HEK293 (cell line): ENCODE data around the gene RASL10A.

Experiments used
- KLF17 ChIP-seq: fragments of 450-650 bp; formaldehyde crosslinking; IDR thresholded peaks from 2 replicates; pipeline ENCODE4 v1.5.1; 2016; ENCODE audit warnings: missing biosample characterization, missing genetic modification characterization
- MZF1 ChIP-seq: fragments of 450-650 bp; formaldehyde crosslinking; IDR thresholded peaks from 2 replicates; pipeline ENCODE4 v1.5.1; 2017; ENCODE audit warnings: missing biosample characterization, missing genetic modification characterization, borderline replicate concordance
- PATZ1 ChIP-seq: fragments of 450-650 bp; formaldehyde crosslinking; IDR thresholded peaks from 2 replicates; pipeline ENCODE4 v1.5.1; 2016; ENCODE audit warnings: missing biosample characterization, missing genetic modification characterization
- PRDM10 ChIP-seq: fragments of 450-650 bp; formaldehyde crosslinking; IDR thresholded peaks from 2 replicates; pipeline ENCODE4 v1.5.1; 2016; ENCODE audit warnings: missing biosample characterization, missing genetic modification characterization
- SP2 ChIP-seq: fragments of 450-650 bp; formaldehyde crosslinking; IDR thresholded peaks from 2 replicates; pipeline ENCODE4 v1.5.1; 2016; ENCODE audit warnings: missing biosample characterization, missing genetic modification characterization
- TCF7L2 ChIP-seq: IDR thresholded peaks from 2 replicates; pipeline ENCODE4 v1.6.1; 2011; ENCODE audit warnings: low read depth, mild to moderate bottlenecking, inconsistent platforms, low read length, moderate library complexity, borderline replicate concordance
- WT1 ChIP-seq: fragments of 450-650 bp; formaldehyde crosslinking; IDR thresholded peaks from 2 replicates; pipeline ENCODE4 v1.5.1; 2016; ENCODE audit warnings: missing biosample characterization, missing genetic modification characterization
- ZBTB17 ChIP-seq: fragments of 450-650 bp; formaldehyde crosslinking; IDR thresholded peaks from 2 replicates; pipeline ENCODE4 v1.5.1; 2016; ENCODE audit warnings: missing biosample characterization, missing genetic modification characterization
- ZBTB20 ChIP-seq: fragments of 450-650 bp; formaldehyde crosslinking; IDR thresholded peaks from 2 replicates; pipeline ENCODE4 v1.5.1; 2016; ENCODE audit warnings: missing biosample characterization, missing genetic modification characterization
- ZBTB8A ChIP-seq: fragments of 450-650 bp; formaldehyde crosslinking; IDR thresholded peaks from 2 replicates; pipeline ENCODE4 v1.5.1; 2016; ENCODE audit warnings: missing biosample characterization, missing genetic modification characterization
- ZFP37 ChIP-seq: fragments of 450-650 bp; formaldehyde crosslinking; IDR thresholded peaks from 2 replicates; pipeline ENCODE4 v1.5.1; 2016; ENCODE audit warnings: missing biosample characterization, missing genetic modification characterization
- ZNF132 ChIP-seq: fragments of 450-650 bp; formaldehyde crosslinking; IDR thresholded peaks from 2 replicates; pipeline ENCODE4 v1.5.1; 2017; ENCODE audit warnings: missing biosample characterization, missing genetic modification characterization, borderline replicate concordance
- ZNF175 ChIP-seq: fragments of 450-650 bp; formaldehyde crosslinking; IDR thresholded peaks from 2 replicates; pipeline ENCODE4 v1.5.1; 2016; ENCODE audit warnings: missing biosample characterization, missing genetic modification characterization
- ZNF18 ChIP-seq: fragments of 450-650 bp; formaldehyde crosslinking; IDR thresholded peaks from 2 replicates; pipeline ENCODE4 v1.5.1; 2016; ENCODE audit warnings: missing biosample characterization, missing genetic modification characterization
- ZNF2 ChIP-seq: fragments of 450-650 bp; formaldehyde crosslinking; IDR thresholded peaks from 2 replicates; pipeline ENCODE4 v1.5.1; 2016; ENCODE audit warnings: missing biosample characterization, missing genetic modification characterization
- ZNF202 ChIP-seq: fragments of 450-650 bp; formaldehyde crosslinking; IDR thresholded peaks from 2 replicates; pipeline ENCODE4 v1.5.1; 2016; ENCODE audit warnings: missing biosample characterization, missing genetic modification characterization, borderline replicate concordance
- ZNF239 ChIP-seq: fragments of 450-650 bp; formaldehyde crosslinking; IDR thresholded peaks from 2 replicates; pipeline ENCODE4 v1.5.1; 2016; ENCODE audit warnings: missing biosample characterization, missing genetic modification characterization
- ZNF366 ChIP-seq: fragments of 450-650 bp; formaldehyde crosslinking; conservative IDR thresholded peaks from 2 replicates; pipeline ENCODE4 v1.5.1; 2016; ENCODE audit warnings: missing biosample characterization, missing genetic modification characterization
- ZNF473 ChIP-seq: fragments of 450-650 bp; formaldehyde crosslinking; IDR thresholded peaks from 2 replicates; pipeline ENCODE4 v1.5.1; 2017; ENCODE audit warnings: missing biosample characterization, missing genetic modification characterization
- ZNF513 ChIP-seq: fragments of 450-650 bp; IDR thresholded peaks from 2 replicates; pipeline ENCODE4 v1.5.1; 2018; ENCODE audit warnings: missing biosample characterization, missing genetic modification characterization
- ZNF544 ChIP-seq: fragments of 450-650 bp; formaldehyde crosslinking; IDR thresholded peaks from 2 replicates; pipeline ENCODE4 v1.5.0; 2017; ENCODE audit warnings: missing biosample characterization, missing genetic modification characterization
- ZNF555 ChIP-seq: fragments of 450-650 bp; formaldehyde crosslinking; conservative IDR thresholded peaks from 2 replicates; pipeline ENCODE4 v1.5.1; 2017; ENCODE audit warnings: missing biosample characterization, mild to moderate bottlenecking, missing genetic modification characterization, inconsistent platforms
- ZNF560 ChIP-seq: fragments of 450-650 bp; formaldehyde crosslinking; IDR thresholded peaks from 2 replicates; pipeline ENCODE4 v1.5.1; 2017; ENCODE audit warnings: missing biosample characterization, missing genetic modification characterization, borderline replicate concordance
- ZNF600 ChIP-seq: fragments of 450-650 bp; formaldehyde crosslinking; IDR thresholded peaks from 2 replicates; pipeline ENCODE4 v1.5.1; 2016; ENCODE audit warnings: missing biosample characterization, missing genetic modification characterization
- ZNF626 ChIP-seq: fragments of 450-650 bp; sonication (Bioruptor Pico); formaldehyde crosslinking; IDR thresholded peaks from 2 replicates; pipeline ENCODE4 v1.5.1; 2018; ENCODE audit warnings: missing biosample characterization, missing genetic modification characterization, inconsistent platforms
- ZNF629 ChIP-seq: fragments of 450-650 bp; formaldehyde crosslinking; IDR thresholded peaks from 2 replicates; pipeline ENCODE4 v1.5.1; 2017; ENCODE audit warnings: missing biosample characterization, missing genetic modification characterization
- ZNF785 ChIP-seq: fragments of 450-650 bp; formaldehyde crosslinking; IDR thresholded peaks from 2 replicates; pipeline ENCODE4 v1.5.1; 2016; ENCODE audit warnings: missing biosample characterization, missing genetic modification characterization
- ZSCAN18 ChIP-seq: fragments of 450-650 bp; formaldehyde crosslinking; IDR thresholded peaks from 2 replicates; pipeline ENCODE4 v1.5.1; 2016; ENCODE audit warnings: missing biosample characterization, missing genetic modification characterization
- ZSCAN23 ChIP-seq: fragments of 450-650 bp; formaldehyde crosslinking; IDR thresholded peaks from 2 replicates; pipeline ENCODE4 v1.5.1; 2016; ENCODE audit warnings: missing biosample characterization, missing genetic modification characterization

The RASL10A gene

GRCh38 chr22:29300807-29301601 lies 14.5 kb downstream of the RASL10A start (continued):
- TF ChIP-seq ZNF239 (no peak), PRDM10 (tag by site-specific recombination) (peak; percentile 10; the same call in 1 of the 2 replicates), ZFP37 (tag by site-specific recombination) (no peak), TCF7L2 (no peak), PATZ1 (peak; percentile 67; the same call in 1 of the 2 replicates), WT1 (tag by site-specific recombination) (peak; percentile 61), ZNF473 (tag by site-specific recombination) (no peak), ZNF2 (tag by site-specific recombination) (no peak), KLF17 (tag by site-specific recombination) (0 out of 2 replicates have a peak, but pooled peaks have one; percentile 35), ZNF202 (tag by site-specific recombination) (no peak), ZBTB20 (tag by site-specific recombination) (no peak), ZBTB17 (tag by site-specific recombination) (peak; percentile 67), ZNF544 (tag by site-specific recombination) (no peak), ZNF513 (tag by site-specific recombination) (no peak), ZNF132 (no peak), ZSCAN18 (tag by site-specific recombination) (no peak), SP2 (tag by site-specific recombination) (peak; percentile 25), ZNF785 (tag by site-specific recombination) (no peak), MZF1 (tag by site-specific recombination) (peak; percentile 20; the same call in 1 of the 2 replicates), ZNF555 (tag by site-specific recombination) (no peak), ZNF560 (no peak), ZNF629 (tag by site-specific recombination) (no peak), ZNF175 (tag by site-specific recombination) (no peak), ZNF626 (no peak), ZNF600 (peak; percentile 81; the same call in 1 of the 2 replicates), ZSCAN23 (tag by site-specific recombination) (no peak; the same call in 1 of the 2 replicates), ZBTB8A (tag by site-specific recombination) (0 out of 2 replicates have a peak, but pooled peaks have one; percentile 6), ZNF366 (tag by site-specific recombination) (peak; percentile 60), ZNF18 (no peak)
